Trophoblast cell (in vitro differentiated cells and primary cell): ENCODE results near the gene C1orf198.

Source experiments
- DNase-seq, 2 donors: peaks; one replicate each; pipeline ENCODE4 v3.0.0-alpha.2; 2016
- H2AFZ ChIP-seq: 2 replicates; pipeline ENCODE4 v1.6.1; 2013; ENCODE audit warnings: low read length, moderate library complexity, mild to moderate bottlenecking; ENCODE audit not compliant: insufficient read depth, poor library complexity
- H2AK5ac ChIP-seq: 2 replicates; pipeline ENCODE4 v1.6.1; 2013; ENCODE audit warnings: mild to moderate bottlenecking, low read length
- H2BK120ac ChIP-seq: 2 replicates; pipeline ENCODE4 v1.6.1; 2013; ENCODE audit warnings: low read length, mild to moderate bottlenecking, moderate library complexity; ENCODE audit not compliant: insufficient read depth, poor library complexity
- H2BK12ac ChIP-seq: 2 replicates; pipeline ENCODE4 v1.6.1; 2013; ENCODE audit warnings: mild to moderate bottlenecking, low read length, moderate library complexity
- H2BK5ac ChIP-seq: 2 replicates; pipeline ENCODE4 v1.6.1; 2013; ENCODE audit warnings: low read length, low read depth, moderate library complexity, mild to moderate bottlenecking; ENCODE audit not compliant: poor library complexity
- H3K14ac ChIP-seq: 2 replicates; pipeline ENCODE4 v1.6.1; 2013; ENCODE audit warnings: mild to moderate bottlenecking, low read length
- H3K18ac ChIP-seq: 2 replicates; pipeline ENCODE4 v1.6.1; 2013; ENCODE audit warnings: mild to moderate bottlenecking, low read length
- H3K23ac ChIP-seq: 2 replicates; pipeline ENCODE4 v1.6.1; 2013; ENCODE audit warnings: low read length
- H3K27ac ChIP-seq: 2 replicates; pipeline ENCODE4 v1.5.1; 2013; ENCODE audit warnings: low read depth, mild to moderate bottlenecking, inconsistent platforms, low read length, moderate library complexity
- H3K27me3 ChIP-seq: 2 replicates; pipeline ENCODE4 v1.6.1; 2013; ENCODE audit warnings: inconsistent platforms, mild to moderate bottlenecking, low read length, moderate library complexity; ENCODE audit not compliant: insufficient read depth
- H3K36me3 ChIP-seq, 2 experiments: 1 replicate in 1 of 2; 2 replicates in 1 of 2; pipeline ENCODE4 v1.6.1; 2013; ENCODE audit warnings: low read length in 2 of 2, mild to moderate bottlenecking in 2 of 2, moderate library complexity in 1 of 2; ENCODE audit not compliant: insufficient read depth in 2 of 2, control insufficient read depth in 1 of 2
- H3K4ac ChIP-seq: 2 replicates; pipeline ENCODE4 v1.6.1; 2013; ENCODE audit warnings: low read depth, mild to moderate bottlenecking, low read length, moderate library complexity
- H3K4me1 ChIP-seq, 2 experiments: 1 replicate in 1 of 2; 2 replicates in 1 of 2; pipeline ENCODE4 v1.6.1; 2013; ENCODE audit warnings: low read length in 2 of 2, mild to moderate bottlenecking in 2 of 2, moderate library complexity in 1 of 2; ENCODE audit not compliant: insufficient read depth in 2 of 2, control insufficient read depth in 1 of 2
- H3K4me2 ChIP-seq: 2 replicates; pipeline ENCODE4 v1.6.1; 2013; ENCODE audit warnings: inconsistent platforms, mild to moderate bottlenecking, low read length, moderate library complexity
- H3K4me3 ChIP-seq: 2 replicates; pipeline ENCODE4 v1.5.1; 2013; ENCODE audit warnings: mild to moderate bottlenecking, low read depth, low read length, inconsistent platforms
- H3K79me1 ChIP-seq: one replicate; pipeline ENCODE4 v1.6.1; 2013; ENCODE audit warnings: low read length
- H3K79me2 ChIP-seq: 2 replicates; pipeline ENCODE4 v1.6.1; 2013; ENCODE audit warnings: low read length, mild to moderate bottlenecking; ENCODE audit not compliant: control insufficient read depth, insufficient read depth, poor library complexity
- H3K9ac ChIP-seq: 2 replicates; pipeline ENCODE4 v1.6.1; 2013; ENCODE audit warnings: mild to moderate bottlenecking, low read length
- H3K9me3 ChIP-seq: 2 replicates; pipeline ENCODE4 v1.6.1; 2013; ENCODE audit warnings: low read depth, mild to moderate bottlenecking, control low read depth, inconsistent platforms, low read length; ENCODE audit not compliant: insufficient read depth
- H4K12ac ChIP-seq: 2 replicates; pipeline ENCODE4 v1.6.1; 2013; ENCODE audit warnings: low read depth, mild to moderate bottlenecking, low read length, moderate library complexity
- H4K8ac ChIP-seq: 2 replicates; pipeline ENCODE4 v1.6.1; 2013; ENCODE audit warnings: low read depth, mild to moderate bottlenecking, low read length, moderate library complexity
- H4K91ac ChIP-seq: one replicate; pipeline ENCODE4 v1.6.1; 2013; ENCODE audit warnings: low read depth, mild to moderate bottlenecking, low read length, moderate library complexity
- WGBS: extraction: QIAGEN DNeasy Blood & Tissue Kit; methylation state at CpG from one replicate; pipeline ENCODE4 v1.1.7; 2013; ENCODE audit warnings: missing lambda C conversion rate; ENCODE audit not compliant: insufficient read length, insufficient coverage; ENCODE audit errors: extremely low coverage; 5-methylcytosine and 5-hydroxymethylcytosine counted together

The C1orf198 gene

DNA sequence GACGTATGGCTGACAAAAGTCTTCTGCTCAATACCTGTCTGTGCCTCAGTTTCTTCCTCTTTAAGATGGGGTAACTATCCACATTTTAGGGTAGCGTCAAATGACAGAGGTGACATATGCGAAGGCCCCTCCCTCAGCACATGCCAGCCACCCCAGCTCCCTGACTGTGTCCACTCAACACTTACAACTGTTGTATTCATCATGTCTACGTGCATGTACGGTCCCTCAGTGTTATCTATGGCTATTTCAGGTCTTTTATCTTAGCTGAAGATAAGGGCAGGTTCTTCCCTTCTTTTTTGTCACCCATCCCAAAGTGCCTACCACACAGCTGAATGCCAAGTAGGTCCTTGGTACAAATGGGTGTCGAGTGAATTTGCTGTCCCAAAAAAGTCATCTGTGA is 8.3 kb upstream of the C1orf198 start:
- Histone ChIP-seq H3K4ac (no peak overlapping the region), H2BK5ac (no peak overlapping the region), H3K4me3 (no peak overlapping the region), H3K27ac (no peak overlapping the region), H3K4me2 (no peak overlapping the region), H3K23ac (no peak overlapping the region), H2BK120ac (no peak overlapping the region), H3K27me3 (no peaks in the 10 kb centered on the region), H2AFZ (no peak overlapping the region), H3K4me1 (peaks cover 5 to 8% of the 10 kb centered on the region in 2 experiments), H3K79me1 (no peaks in the 10 kb centered on the region), H2BK12ac (no peak overlapping the region), H3K18ac (no peak overlapping the region), H3K9ac (no peak overlapping the region), H4K12ac (no peak overlapping the region), H3K36me3 (no peaks in the 10 kb centered on the region), H3K79me2 (no peaks in the 10 kb centered on the region), H3K9me3 (no peaks in the 10 kb centered on the region), H2AK5ac (no peak overlapping the region), H4K8ac (no peak overlapping the region), H4K91ac (no peak overlapping the region), H3K14ac (no peak overlapping the region)
- no CpG with 5 or more reads among the region's 6 CpGs for WGBS
- DNase-seq: peak in 1 of 2 donors; percentile 12

- no peak overlapping the region for H3K27ac ChIP-seq
- H2BK120ac ChIP-seq: no peak overlapping the region
- H3K9me3 ChIP-seq: no peaks in the 10 kb centered on the region
- no peak overlapping the region for H2BK12ac ChIP-seq
- H3K14ac ChIP-seq: no peak overlapping the region
- peak; percentile 76 to 77 for DNase-seq
- no peaks in the 10 kb centered on the region for H3K79me2 ChIP-seq
- no peak overlapping the region for H3K18ac ChIP-seq
- peaks cover 5 to 8% of the 10 kb centered on the region in 2 experiments for H3K4me1 ChIP-seq
- no peak overlapping the region for H3K4me3 ChIP-seq
- no peaks in the 10 kb centered on the region for H3K36me3 ChIP-seq
- no peak overlapping the region for H2AK5ac ChIP-seq
- H3K79me1 ChIP-seq: no peaks in the 10 kb centered on the region
- H3K27me3 ChIP-seq: no peaks in the 10 kb centered on the region
- H3K9ac ChIP-seq: no peak overlapping the region
- H2BK5ac ChIP-seq: no peak overlapping the region
- H3K4me2 ChIP-seq: no peak overlapping the region
- no peak overlapping the region for H2AFZ ChIP-seq
- WGBS: no CpG with 5 or more reads among the region's 8 CpGs
- H3K4ac ChIP-seq: no peak overlapping the region
- H4K8ac ChIP-seq: no peak overlapping the region
- no peak overlapping the region for H3K23ac ChIP-seq
- no peak overlapping the region for H4K12ac ChIP-seq
- no peak overlapping the region for H4K91ac ChIP-seq
These were observed 7.0 kb upstream of the C1orf198 start for GRCh38 chr1:230875370-230875769.

- no peaks in the 10 kb centered on the region for H3K9me3 ChIP-seq
- peaks cover 7 to 9% of the 10 kb centered on the region in 2 experiments for H3K4me1 ChIP-seq
- H3K23ac ChIP-seq: no peak overlapping the region
- no peak overlapping the region for H2BK5ac ChIP-seq
- no peak overlapping the region for H3K18ac ChIP-seq
- no peak overlapping the region for H3K4me3 ChIP-seq
- H4K12ac ChIP-seq: no peak overlapping the region
- H2AK5ac ChIP-seq: peak overlapping the region; percentile 36
- H3K79me2 ChIP-seq: peaks cover 19% of the 10 kb centered on the region
- no peaks in the 10 kb centered on the region for H3K36me3 ChIP-seq
- H2AFZ ChIP-seq: no peak overlapping the region
- H3K9ac ChIP-seq: no peak overlapping the region
- peak overlapping the region; percentile 15 for H2BK12ac ChIP-seq
- DNase-seq: no peak
- no peak overlapping the region for H3K4me2 ChIP-seq
- H3K27ac ChIP-seq: no peak overlapping the region
- no peak overlapping the region for H4K8ac ChIP-seq
- H3K14ac ChIP-seq: no peak overlapping the region
- H3K4ac ChIP-seq: no peak overlapping the region
- no peaks in the 10 kb centered on the region for H3K27me3 ChIP-seq
- H3K79me1 ChIP-seq: peaks cover 17% of the 10 kb centered on the region
- peak overlapping the region; percentile 10 for H2BK120ac ChIP-seq
- no CpG with 5 or more reads among the region's 4 CpGs for WGBS
- peak overlapping the region; percentile 19 for H4K91ac ChIP-seq
These were observed 2.6 kb upstream of the C1orf198 start for GRCh38 chr1:230870916-230871315.

GRCh38 chr1:230869500-230869899 is 1.2 kb upstream of the C1orf198 start:
- Histone ChIP-seq H3K79me1 (peaks cover 17% of the 10 kb centered on the region), H3K14ac (no peak overlapping the region), H4K91ac (peak overlapping the region; percentile 96), H2AK5ac (no peak overlapping the region), H3K4ac (no peak overlapping the region), H2BK12ac (no peak overlapping the region), H3K4me3 (no peak overlapping the region), H3K4me1 (peaks cover 17 to 20% of the 10 kb centered on the region in 2 experiments), H4K12ac (no peak overlapping the region), H2BK5ac (no peak overlapping the region), H2AFZ (no peak overlapping the region), H3K4me2 (peak overlapping the region; percentile 80), H3K79me2 (peaks cover 25% of the 10 kb centered on the region), H3K23ac (no peak overlapping the region), H4K8ac (no peak overlapping the region), H3K9ac (no peak overlapping the region), H3K36me3 (peaks cover 3% of the 10 kb centered on the region in 2 experiments), H3K9me3 (no peaks in the 10 kb centered on the region), H3K18ac (no peak overlapping the region), H3K27ac (peak overlapping the region; percentile 84), H3K27me3 (no peaks in the 10 kb centered on the region), H2BK120ac (peak overlapping the region; percentile 79)
- WGBS: no CpG with 5 or more reads among the region's 4 CpGs
- DNase-seq: peak in 1 of 2 donors; percentile 53
